Colon (tissue), 2 donors: Measurements from ENCODE around the gene TLR2.

Experiments
- FAIRE-seq: peaks from 2 replicates; lab custom pipeline; 2012; peaks lifted over from hg19 to GRCh38; lab: Jason Lieb, UNC
- donor health status: control.
- donor health status: control.

Gene TLR2, protein sequence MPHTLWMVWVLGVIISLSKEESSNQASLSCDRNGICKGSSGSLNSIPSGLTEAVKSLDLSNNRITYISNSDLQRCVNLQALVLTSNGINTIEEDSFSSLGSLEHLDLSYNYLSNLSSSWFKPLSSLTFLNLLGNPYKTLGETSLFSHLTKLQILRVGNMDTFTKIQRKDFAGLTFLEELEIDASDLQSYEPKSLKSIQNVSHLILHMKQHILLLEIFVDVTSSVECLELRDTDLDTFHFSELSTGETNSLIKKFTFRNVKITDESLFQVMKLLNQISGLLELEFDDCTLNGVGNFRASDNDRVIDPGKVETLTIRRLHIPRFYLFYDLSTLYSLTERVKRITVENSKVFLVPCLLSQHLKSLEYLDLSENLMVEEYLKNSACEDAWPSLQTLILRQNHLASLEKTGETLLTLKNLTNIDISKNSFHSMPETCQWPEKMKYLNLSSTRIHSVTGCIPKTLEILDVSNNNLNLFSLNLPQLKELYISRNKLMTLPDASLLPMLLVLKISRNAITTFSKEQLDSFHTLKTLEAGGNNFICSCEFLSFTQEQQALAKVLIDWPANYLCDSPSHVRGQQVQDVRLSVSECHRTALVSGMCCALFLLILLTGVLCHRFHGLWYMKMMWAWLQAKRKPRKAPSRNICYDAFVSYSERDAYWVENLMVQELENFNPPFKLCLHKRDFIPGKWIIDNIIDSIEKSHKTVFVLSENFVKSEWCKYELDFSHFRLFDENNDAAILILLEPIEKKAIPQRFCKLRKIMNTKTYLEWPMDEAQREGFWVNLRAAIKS

DNA sequence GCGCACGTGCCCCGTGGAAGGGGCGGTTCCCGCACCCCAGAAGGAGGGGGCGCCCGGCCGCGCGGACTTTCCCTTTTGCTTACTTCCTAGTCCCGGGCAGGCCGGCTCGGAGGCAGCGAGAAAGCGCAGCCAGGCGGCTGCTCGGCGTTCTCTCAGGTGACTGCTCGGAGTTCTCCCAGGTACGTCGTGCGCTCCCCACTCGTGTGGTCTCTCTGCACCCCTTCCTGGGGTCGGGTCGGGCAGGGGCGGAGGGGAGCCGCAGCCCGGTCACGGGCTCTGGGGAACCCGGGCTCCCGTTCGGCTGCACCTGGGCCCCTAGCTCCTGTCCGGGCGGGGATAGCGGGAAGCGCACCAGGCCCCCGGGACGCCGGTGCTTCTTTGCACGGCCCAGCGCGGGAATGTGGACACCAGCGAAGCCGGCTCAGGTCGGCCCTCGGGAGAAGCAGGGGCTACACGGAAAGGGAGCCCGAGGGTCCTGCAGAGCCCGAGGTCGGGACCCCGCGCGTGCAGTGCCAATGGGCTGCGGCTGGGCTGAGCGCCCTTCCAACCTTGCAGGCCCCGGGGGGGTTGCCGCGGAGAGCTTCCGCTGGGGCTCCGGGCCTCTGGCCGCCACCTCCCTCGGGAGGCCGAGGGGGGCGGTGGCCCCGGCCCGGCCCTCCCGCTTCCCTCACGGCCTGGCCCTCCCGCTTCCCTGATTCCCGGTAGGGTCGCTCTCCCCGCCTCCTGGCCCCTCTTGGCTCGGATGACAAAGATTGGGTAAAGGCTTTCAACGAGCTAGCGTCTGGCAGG lies at the start of gene TLR2:
Gene TLR2, plus strand, starts transcription at position 99 of the 789 bp plus-strand sequence. CDS start 18,628 bp downstream, outside the sequence.
- FAIRE-seq, result no peak

DNA sequence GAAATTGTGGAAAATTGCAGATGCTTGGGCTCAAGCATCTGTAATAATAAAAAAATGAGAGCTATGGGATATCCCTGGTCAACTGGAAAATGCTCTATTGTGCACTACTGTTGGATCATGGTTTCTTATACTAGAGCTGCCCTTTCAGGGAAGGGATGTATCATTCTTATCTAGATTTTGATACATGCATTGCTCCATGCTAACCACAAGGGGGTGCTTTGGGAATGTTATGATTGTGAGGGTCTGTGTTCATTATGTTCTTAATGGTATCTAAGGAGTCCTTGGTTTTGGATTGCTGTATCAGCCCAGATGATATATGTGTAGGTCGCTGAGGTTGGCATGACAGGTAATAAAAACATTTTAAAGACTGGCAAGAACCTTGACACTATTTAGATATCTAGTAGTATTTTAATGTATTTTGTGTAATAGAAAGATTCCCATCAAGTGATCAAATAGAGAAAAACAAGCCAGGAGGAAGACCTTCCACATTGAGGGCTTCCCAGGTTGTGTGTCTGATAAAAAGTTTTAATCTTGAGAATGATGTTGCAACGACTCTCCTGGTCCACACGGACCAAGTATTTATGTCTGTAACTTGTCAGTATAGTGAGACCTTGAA lies 49.2 kb upstream of the TLR2 start:
- FAIRE-seq, result no peak

DNA sequence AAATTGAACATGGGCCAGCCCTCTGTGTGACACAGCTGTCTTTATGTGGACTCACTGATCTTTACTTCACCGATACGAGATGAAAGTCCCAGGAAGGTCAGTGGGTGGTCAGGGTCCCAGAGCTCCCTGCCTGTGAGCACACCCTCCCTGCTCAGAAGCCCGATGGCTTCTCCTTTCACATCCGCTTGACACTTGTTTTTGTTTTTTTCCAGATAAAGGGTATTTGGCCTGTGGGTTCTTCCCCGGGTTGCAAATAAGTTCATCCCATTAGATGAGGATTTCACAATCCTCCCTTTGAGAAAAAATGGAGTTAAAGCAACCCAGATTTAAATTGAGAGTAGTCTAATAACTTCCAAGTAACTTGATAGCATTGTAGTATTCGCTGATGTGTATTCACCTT lies 48.2 kb upstream of the TLR2 start:
- no peak for FAIRE-seq

DNA sequence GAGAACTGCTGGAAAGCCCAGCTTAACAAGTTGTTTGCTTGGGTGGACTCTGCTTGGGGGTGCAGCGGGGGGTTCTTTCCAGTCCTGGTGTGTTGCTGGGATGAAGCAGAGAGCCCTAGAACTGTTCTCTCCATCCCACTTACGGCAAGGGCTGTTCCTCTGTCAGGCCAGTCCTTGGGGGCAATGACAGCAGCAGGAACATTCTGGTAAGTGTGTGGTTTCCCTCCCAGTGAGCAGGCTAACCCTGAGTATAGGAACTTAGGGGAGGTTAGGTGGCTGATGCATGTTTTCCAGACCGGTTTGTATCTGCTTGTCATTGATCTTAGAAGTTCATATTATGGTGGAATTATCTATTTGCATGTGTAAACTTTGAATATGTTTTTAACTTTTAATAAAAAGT lies 46.9 kb upstream of the TLR2 start:
- no peak for FAIRE-seq

DNA sequence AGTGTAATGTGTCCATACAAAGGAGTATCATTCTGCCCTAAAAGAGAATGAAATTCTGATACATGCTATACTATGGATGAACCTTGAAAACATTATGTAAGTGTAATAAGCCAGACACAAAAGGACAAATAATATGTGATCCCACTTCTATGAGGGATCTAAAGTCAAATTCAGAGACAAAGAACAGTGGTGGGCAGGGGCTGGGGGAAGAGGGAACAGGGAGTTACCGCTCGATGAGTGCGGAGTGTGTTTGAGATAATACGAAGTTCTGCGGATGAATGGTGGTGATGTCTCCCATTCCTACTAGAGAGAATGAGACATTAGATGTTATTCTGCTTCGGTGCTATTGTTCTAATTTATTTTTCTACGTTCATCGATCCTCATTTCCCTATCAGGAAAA lies 46.1 kb upstream of the TLR2 start:
- no peak for FAIRE-seq

DNA sequence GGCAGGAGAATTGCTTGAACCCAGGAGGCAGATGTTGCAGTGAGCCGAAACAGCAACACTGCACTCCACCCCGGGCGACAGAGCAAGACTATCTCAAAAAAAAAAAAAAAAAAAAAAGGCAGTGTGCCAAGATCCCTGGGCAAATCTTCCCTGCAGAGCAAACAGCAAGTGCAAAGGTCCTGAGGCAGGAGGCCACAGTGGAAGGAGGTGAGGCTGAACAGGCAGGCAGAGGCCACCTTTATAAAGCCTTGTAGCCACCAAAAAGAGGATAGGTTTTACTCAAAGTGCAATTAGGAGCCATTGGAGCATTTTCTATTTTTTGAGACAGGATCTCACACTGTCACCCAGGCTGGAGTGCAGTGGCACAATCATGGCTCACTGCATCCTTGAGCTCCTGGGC lies 45.1 kb upstream of the TLR2 start:
- no peak for FAIRE-seq

DNA sequence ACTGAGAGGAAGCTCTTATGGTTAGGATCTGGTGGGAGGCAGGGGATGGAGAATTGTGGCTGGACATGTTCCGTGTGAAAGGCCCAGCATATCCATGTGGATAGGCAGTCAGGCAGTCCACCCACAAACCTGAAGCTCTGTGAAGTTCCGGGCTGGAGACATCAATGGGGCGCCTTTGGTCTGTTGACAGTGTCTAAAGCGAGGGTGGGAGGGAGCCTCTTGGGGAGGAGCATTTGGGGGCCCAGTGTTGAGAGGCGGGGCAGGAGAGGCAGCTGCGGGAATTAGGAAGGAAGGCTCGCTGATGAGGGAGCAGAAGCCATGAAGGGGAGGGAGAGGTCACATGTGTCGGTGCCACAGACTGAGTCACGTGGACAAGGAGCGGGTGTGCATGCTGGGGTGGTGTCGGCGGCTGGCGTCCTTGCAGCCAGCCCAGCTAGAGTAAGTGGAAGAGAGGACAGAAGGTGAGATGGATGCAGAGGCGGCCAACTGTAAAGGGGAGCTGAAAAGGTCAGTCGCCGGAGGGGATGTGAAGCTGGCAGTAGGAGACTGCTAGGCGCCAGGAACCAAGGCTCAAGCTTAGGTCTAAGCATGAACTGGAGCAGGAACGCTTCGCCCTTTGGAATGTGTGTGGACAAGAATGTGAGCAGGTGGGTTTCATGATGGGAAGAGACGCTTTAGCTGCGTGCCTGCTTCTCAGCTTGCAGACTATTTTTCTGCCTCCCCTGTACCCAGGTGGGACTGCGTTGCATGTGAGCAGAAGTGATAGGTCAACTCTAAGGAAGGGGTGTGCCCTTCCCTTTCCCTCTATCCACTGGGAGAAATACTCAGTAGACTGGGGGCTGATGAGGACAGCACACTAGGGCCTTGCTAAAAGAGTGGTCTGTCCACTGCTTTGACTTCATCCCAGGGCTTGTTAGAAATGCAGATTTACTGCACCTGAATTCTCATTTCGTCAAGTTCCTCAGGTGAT lies 44.0 kb upstream of the TLR2 start:
- FAIRE-seq, result no peak

DNA sequence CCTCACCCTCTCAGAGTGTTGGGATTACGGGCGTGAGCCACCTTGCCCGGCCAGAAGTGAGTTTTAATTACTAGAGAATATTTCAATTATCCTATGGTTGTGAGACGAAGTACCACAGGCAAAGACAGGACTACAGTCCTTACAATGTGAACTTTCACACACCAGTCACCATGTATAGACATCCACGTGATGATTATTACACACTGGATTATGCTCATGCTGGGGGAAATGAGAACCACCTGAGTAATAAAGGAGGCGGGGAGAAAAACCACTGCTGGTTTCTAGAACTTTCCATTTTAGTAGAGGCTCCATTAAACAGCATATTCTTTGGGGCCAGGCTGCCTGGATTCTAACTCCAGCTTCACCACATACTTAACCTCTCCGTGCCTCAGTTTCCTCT lies 42.5 kb upstream of the TLR2 start:
- no peak for FAIRE-seq

DNA sequence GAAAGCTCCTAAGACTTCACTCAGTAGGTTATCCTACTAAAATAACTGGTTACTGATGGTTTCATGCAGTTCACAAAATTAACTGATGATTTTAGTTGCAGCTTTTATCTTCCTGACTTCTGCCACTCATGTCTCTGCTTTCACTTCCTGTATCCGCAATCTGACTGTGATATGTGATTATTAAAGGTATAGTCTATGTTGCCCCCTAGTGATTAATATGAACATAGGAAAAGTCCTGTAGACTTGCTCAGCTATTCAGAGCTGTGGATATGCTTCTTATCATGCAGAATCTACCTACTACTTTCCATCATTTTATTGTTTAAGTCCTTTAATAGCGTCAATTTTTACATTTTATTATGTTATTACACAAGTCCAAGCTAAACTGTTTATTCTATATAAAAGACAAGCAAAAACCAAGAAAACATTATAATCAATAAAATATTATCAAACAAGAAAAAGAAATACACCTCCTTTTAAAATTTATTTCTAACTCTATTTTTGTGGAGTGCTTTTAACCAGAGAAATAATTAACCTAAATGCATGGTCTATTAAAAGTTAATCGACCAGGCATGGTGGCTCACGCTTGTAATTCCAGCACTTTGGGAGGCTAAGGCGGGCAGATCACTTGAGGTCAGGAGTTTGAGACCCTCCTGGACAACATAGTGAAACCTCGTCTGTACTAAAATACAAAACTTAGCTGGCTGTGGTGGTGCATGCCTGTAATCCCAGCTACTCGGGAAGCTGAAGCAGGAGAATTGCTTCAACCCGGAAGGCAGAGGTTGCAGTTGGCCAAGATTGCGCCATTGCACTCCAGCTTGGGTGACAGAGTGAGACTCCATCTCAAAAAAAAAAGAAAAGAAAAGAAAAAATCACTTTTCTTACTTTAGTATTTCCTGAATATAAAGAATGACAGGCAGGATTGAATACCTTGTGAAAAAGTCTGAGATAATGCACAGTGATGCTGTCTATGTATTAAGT lies 40.4 kb upstream of the TLR2 start:
- peak; percentile 51 for FAIRE-seq

DNA sequence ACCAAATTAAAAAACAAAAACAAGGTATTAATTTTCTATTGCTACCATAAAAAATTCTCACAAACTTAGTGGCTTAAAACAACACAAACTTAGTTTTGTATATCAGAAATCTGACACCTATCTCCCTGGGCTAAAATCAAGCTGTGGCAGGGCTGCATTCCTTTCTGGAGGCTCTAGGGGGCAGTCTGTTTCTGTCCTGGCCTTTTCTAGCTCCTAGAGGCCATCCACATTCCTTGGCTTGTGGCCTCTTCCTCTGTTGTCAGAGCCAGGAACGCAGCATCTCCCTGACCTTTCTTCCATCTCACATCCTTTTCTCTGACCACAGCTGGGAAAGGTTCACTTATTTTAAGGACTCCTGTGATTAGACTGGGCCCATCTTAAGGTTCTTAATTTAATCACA lies 38.9 kb upstream of the TLR2 start:
- no peak for FAIRE-seq

DNA sequence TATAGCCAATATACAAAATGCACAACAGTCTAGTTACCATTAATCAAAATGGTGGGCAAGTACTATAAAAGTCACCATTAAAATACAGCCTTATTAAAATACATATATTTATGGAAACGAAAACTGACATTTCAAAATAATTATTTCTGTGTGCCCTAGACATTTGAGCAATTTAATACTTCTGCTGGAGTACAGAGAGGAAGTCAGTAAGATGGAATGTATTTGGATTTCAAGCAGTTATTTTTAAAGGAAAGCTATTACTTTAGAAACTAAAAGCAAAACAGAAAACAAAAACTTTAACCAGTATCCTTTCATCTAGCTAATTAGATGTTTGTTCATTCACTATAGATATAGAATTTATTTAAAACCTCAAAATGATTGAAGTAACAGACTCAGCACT lies 37.8 kb upstream of the TLR2 start:
- no peak for FAIRE-seq

DNA sequence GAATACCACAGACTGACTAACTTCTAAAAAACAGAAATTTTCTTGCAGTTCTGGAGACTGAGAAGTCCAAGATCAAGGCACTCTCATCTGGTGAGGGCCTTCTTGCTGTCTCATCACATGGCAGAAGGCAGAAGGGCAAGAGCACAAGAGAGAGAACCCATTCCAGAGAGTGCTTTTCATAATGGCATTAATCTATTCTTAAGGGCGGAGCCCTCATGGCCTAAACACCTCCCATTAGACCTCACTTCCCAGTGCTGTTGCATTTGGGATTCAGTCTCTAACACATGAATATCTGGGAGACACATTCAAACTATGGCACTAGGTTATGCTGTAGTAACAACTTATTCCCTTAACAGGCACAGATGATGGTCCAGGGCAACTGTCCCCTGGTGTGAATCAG lies 37.1 kb upstream of the TLR2 start:
- no peak for FAIRE-seq

DNA sequence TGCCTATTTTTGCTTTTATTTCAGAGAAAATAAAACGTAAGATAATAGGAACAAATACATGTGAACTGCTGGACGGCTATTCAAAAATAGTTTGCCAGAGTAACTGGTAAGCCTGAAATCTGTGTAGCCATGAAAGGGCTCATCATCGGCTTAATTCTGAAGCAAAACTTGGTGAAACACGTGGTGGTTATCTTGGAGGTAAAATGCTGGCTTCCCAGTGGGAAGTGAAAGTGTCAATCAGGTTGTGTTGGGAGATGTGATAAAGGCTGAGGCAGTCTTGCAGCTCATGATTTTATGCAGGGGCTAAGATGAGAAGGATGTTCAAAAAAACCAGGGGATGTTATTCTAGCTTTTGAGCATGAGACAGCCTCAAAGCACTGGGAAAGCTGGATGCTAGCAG lies 36.1 kb upstream of the TLR2 start:
- FAIRE-seq, result no peak

DNA sequence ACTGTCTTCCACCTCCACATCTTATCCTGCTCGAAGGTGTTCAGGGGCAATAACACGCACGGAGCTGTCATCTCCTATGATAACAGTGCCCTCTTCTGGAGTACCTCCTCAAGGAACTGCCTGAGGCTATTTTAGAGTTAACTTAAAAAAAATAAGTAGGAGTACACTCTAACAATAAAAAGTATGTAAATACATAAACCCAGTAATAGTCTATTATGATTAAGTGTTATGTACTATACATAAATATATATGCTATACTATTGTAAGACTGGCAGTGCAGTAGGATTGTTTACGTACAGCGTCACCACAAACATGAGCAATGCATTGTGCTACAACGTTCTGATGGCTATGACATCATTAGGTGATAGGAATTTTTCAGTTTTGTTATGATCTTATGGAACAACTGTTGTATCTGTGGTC lies 34.5 kb upstream of the TLR2 start:
- no peak for FAIRE-seq

DNA sequence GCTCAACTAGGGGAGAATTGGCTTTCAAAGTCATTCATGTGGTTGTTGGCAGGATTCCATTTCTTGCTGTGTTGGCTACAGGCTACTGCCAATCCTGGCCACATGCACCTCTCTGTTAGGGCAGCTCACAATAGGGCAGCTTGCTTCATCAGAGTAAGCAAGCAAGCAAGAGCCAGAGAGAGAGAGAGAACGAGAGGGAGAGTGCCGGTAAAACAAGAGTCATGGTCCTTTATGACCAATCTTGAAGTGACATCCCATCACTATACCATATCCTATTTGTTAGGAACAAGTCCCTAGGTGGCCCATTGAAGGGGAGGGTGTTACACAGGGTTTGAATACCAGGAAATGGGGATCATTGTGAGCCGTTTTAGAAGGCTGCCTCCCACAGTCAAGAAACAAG lies 33.0 kb upstream of the TLR2 start:
- FAIRE-seq, result no peak

DNA sequence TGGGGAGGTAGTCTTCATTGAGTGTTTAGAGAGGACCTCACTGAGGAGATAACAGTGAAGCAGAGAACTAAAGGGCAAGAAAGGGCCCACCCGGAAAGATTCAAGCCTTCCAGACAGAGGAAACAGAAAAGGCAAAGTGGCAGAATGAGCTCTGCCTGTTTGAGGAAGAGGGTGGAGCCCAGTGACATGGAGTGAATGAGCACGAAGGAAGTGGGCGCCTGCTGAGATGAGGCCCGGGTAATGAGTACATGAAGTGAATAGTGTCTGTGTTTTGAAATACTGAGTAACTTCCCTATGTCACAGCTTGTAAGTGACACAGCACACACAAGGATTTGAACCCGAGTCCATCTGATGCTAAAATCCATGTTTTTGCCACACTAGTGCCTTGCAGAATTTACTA lies 32.5 kb upstream of the TLR2 start:
- FAIRE-seq, result no peak

DNA sequence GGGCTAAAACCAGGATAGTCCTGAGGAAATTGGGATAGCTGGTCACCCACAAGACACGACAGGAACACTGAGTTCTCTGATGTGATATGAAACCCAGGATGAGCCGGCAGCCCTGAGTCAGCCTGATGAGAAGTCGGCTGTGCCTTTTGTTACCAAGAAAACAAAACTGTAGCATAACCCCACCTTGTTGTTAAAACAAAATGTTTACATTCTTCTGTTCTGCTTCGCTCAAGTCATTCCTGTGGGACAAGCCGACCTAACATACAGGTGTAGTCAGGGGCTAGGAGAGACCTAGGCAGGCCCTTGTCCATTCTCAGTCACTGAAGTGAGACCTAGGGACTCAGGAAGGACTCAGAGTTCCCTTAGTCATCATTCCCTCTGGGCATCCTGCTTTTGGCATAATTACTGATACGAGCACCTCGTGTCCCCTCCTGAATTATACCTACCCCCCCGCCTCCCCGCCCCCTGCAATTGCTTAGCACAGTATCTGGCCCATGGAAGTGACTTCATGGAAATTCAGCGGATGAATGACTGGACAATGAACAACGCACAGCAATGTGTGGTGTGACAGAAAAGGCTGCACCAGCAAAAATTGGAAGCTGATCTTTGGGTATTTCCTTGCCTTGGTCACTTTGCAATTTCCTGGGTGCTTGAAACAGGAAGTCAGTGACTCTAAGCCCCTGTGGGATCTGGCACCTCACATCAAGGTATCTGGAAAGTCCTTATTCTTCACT lies 31.9 kb upstream of the TLR2 start:
- FAIRE-seq, result no peak

DNA sequence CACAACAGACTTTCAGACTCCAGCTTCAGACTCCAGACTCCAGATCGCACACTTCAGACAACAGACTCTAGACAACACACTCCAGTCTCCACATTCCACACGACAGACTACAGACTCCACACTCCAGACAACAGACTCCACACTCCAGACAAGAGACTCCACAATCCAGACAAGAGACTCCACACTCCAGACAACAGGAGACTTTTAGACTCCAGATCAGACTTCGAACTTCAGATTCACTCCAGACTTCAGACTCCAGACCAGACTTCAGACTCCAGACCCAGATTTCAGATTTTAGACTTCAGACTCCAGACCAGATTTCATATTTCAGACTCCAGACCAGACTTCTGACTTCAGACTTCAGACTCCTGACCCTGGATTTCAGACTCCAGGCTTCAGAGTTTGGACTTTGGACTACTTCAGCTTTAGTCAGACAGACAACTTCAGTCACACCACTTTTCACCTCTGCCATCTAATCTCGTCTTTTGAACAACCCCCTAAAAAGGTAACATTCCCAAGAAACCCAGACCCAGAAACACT lies 29.0 kb upstream of the TLR2 start:
- no peak for FAIRE-seq

DNA sequence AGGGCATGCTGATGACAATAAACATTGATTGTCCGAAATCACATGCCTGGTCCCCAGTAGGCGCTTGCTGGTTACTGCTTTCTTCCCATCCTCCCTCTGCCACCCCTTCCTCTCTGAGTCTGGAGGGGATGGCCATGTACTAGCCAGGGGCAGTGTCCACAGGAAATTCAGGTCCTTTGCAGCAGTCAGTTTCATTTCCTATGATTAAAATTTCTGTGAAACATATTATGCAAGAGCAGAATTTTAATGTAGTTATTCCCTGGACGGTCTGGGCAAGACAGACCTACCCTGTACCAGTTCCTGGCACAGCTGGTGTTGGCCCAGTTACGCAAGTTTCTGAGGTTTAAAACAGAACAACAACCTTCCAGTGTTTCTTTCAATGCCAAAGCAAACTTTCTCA lies 28.2 kb upstream of the TLR2 start:
- FAIRE-seq, result no peak
